ENCODE results near the gene PKD1. TPM values are rescaled to one million over a fixed set of nuclear protein-coding genes. Genes with fewer than 3 reads are reported as not detected.
A peak's percentile ranks its signal among the peaks of the same experiment; 100 is the strongest.

Gene PKD1
- total RNA-seq, 1 experiment from 2014 or later, result 137 TPM

- RAD21 ChIA-PET (ENCODE audit: low non-redundant PET in 1 of 2, low total read pairs in 2 of 2, uncharacterized antibody in 2 of 2, unreplicated experiment in 2 of 2), result no interaction called here
- Histone ChIP-seq H3K9ac (ENCODE audit: low read length) (no peak overlapping the region), H3K4me2 (ENCODE audit: low read length) (peak overlapping the region; percentile 91), H3K27ac (ENCODE audit: low read depth, low read length) (peak overlapping the region; percentile 84; the same call in 1 of the 2 replicates), H4K20me1 (ENCODE audit: insufficient read depth) (no peaks in the 10 kb centered on the region), H3K79me2 (ENCODE audit: insufficient read depth, low read length) (no peaks in the 10 kb centered on the region), H3K36me3 (ENCODE audit: control insufficient read depth in 1 of 2, insufficient read depth in 2 of 2, low read length in 2 of 2) (peaks cover 10 to 19% of the 10 kb centered on the region in 2 experiments; a peak in 3 of 4 replicates), H3K9me3 (ENCODE audit: control insufficient read depth in 1 of 2, insufficient read depth in 1 of 2, low read depth in 1 of 2, low read length in 2 of 2) (no peaks in the 10 kb centered on the region), H3K27me3 (ENCODE audit: insufficient read depth, low read length) (no peaks in the 10 kb centered on the region), H3K4me1 (ENCODE audit: control insufficient read depth in 1 of 2, insufficient read depth in 2 of 2, low read length in 2 of 2) (peaks cover 9 to 29% of the 10 kb centered on the region in 2 experiments), H2AFZ (ENCODE audit: low read depth, low read length, poor library complexity, severe bottlenecking) (no peak overlapping the region), H3K4me3 (replicated peaks in 1 of 2; ENCODE audit: low read depth in 1 of 2, low read length in 2 of 2) (no peak overlapping the region), H3K9me2 (ENCODE audit: insufficient read depth) (no peaks in the 10 kb centered on the region)
- BruUV-seq (replicated peaks), result no TSS peak
- TF ChIP-seq CBX3 (IDR thresholded peaks at IDR 0.05; ENCODE audit: low read depth) (no peak), REST (IDR thresholded peaks at IDR 0.05; ENCODE audit: low read depth) (no peak), ATF3 (IDR thresholded peaks at IDR 0.05) (no peak), POLR2AphosphoS5 (IDR thresholded peaks at IDR 0.05; ENCODE audit: low read depth, low read length) (no peak), RAD21 (IDR thresholded peaks at IDR 0.05; ENCODE audit: low read depth) (no peak), TCF7L2 (IDR thresholded peaks at IDR 0.05; ENCODE audit: borderline replicate concordance, extremely low read depth, insufficient read depth, insufficient read length) (no peak), YY1 (IDR thresholded peaks at IDR 0.05; ENCODE audit: extremely low read depth, insufficient replicate concordance, low read depth, low read length) (no peak)
- DNase-seq (ENCODE audit: low read depth, low spot score), result no peak
- POLR2A ChIA-PET, result no interaction called here
- no peak for ATAC-seq
- CTCF ChIA-PET, result no interaction called here
- intact Hi-C loops (cut with micrococcal nuclease), result no loop called here
Measured at GRCh38 chr16:2092866-2093265, 42.8 kb downstream of the PKD1 start.

Data from HCT116 (cell line).